G401.6 (cell line): ENCODE results near the gene SAMD8.
"Not testable (repeated sequence)": the region's sequence is repeated elsewhere in the genome, so short reads cannot be mapped to it uniquely, and the experiment has no call there.

ENCODE experiments used
- FAIRE-seq: peaks from 2 replicates; lab custom pipeline; 2012; peaks lifted over from hg19 to GRCh38; lab: Jason Lieb, UNC

The SAMD8 gene

DNA sequence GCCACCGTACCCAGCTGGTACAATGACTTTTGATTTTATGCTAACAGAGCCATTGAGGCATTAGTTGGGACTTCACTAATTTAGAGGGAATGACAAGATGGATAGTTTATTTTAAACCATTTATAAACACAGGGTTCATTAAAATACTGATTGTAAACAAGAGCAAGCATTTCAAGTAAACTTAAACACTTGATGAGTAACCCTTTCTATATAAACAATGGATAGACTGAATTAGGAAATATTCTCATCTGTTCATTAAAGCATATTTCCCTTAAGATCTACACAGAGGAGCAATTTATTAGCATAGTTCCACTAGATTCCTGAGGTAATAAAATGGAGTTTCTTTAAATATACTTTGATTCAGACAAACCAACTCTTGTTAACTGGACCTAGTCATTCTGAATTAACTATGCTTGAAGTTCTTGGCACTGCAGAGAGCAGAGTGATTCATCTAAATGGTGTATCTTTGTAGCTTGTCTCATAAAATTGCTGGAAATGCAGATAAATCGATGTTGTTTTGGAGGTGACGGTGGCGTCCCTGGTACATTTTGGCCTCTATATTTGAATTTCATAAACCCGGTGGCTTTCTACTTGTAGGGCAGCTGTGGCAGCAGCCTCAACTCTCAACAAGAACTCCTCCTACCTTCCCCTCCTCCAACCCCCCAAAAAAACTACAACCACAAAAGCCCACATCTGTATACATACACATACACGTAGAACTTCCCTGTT is 83.7 kb downstream of the SAMD8 start:
- no peak for FAIRE-seq

DNA sequence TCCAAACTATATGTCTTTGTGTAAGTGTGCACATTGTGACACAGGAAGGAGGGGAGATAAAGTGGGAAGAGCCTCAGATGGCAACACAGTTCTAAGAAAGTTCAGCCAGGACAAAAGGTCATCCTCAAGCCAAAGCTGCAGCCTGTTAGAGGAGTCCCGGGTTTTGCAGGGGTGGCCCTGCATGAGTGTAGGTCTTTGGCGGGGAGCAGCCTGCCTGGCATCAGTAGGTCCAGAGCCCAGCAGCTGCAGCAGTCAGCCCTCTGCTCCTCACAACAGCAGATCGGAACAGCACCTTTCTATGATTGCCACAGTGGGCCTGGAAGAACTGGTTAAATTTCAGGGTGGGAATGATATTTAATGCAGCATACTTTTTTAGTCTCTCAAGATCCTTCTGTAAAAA is 85.6 kb downstream of the SAMD8 start:
- no peak for FAIRE-seq

DNA sequence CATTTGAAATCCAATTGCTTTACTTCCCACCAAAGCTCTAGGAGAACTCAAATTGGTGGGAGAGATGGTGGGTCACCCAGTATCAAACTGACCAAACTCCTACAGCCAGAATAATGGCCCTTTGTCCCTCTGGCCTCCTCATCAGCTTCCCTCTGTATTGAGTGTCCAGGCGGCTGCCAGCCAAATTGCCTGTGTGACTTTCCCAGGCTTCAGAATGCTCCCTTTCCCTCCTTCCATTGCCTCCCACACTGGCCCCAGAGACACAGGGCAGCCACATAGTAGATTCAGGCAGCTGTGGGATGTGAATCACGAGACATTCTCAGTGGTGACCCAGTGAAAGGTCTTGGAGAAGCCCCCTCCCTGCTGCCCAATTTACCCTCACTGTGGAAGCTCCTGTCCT is 86.5 kb downstream of the SAMD8 start:
- no peak for FAIRE-seq

- FAIRE-seq = not testable (repeated sequence)
Observed at GRCh38 chr10:75199949-75200348, 88.5 kb downstream of the SAMD8 start.

- no peak for FAIRE-seq
Observed at GRCh38 chr10:75201793-75202307, 90.4 kb downstream of the SAMD8 start.

DNA sequence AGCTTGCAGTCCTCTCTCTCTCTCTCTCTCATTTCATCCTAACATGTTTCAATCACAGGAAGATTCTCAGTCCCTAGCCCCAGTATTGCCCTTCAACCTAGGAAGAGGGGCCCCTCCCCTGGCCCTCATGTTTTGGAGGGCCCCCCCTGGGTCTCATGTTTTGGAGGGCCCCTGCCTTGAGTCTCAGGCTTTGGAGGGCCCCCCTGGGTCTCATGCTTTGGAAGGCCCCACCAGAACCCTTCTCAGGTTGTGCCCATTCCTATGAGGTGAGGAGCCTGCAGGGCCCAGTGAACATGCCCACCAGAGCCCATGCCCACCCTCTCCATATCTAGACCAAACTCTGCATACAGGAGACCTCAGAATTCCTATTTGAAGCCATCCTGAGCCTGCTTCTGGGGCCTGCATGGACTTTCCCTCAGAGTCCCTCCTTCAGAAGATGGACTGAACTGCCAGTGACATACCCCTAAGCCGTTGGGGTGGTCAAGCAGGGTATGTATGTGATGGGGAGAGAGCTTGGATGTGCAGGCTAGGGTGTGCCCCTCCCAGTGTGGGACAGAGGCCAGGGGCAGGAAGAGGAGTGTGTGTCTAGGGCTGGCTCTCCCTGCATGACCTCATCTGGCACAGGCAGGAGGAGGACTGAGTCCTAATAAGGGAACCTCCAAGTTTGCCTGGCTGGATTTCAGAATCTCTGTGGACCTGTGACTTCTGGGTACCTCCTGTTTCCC is 91.0 kb downstream of the SAMD8 start:
- FAIRE-seq = no peak

DNA sequence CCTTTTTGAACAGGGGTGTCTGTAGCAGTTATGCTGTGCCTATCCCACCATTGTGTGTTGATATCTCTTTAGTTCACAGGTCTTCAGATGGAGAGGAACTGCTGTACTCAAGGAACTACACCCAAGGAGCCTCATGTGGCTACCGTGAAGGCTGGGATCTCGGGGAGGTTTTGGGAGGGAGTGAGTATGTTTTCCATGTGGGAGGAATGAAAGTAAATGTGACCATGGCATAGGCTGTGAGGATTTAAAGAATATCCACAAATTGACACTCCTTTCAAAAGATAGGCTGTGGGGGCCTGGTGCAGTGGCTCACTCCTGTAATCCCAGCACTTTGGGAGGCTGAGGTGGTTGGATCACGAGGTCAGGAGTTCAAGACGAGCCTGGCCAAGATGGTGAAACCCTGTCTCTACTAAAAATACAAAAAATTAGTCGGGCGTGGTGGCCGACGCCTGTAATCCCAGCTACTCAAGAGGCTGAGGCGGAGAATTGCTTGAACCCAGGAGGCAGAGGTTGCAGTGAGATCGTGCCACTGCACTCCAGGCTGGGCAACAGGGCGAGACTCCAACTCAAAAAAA is 91.7 kb downstream of the SAMD8 start:
- not testable (repeated sequence) for FAIRE-seq

DNA sequence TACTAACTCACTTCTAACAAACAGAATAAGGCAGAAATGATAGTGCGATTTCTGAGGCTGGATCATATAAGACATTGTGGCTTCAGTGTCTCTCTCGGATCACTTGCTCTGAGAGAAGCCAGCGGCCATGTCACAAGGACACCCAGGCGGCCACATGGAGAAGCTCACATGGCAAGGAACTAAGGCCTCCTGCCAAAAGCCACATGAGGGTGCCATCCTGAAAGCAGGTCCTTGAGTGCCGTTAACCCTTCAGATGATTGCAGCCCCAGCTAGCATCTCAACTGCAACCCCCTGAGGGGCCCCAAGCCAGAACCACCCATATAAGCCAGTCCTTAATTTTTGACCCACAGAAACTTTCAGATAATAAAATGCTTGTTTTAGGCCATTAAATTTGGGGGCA is 92.3 kb downstream of the SAMD8 start:
- FAIRE-seq = no peak

GRCh38 chr10:75205908-75206307 is 94.5 kb downstream of the SAMD8 start:
- FAIRE-seq = no peak

DNA sequence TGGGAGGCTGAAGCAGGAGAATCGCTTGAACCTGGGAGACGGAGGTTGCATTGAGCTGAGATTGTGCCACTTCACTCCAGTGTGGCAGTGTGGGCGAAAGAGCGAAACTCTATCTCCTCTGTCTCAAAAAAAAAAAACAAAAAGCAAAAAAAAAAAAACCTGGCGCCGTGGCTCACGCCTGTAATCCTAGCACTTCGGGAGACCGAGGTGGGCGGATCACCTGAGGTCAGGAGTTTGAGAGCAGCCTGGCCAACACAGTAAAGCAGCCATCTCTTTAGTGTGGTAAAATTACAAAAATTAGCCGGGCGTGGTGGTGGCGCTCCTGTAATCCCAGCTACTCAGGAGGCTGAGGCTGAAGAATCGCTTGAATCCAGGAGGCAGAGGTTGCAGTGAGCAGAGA is 95.2 kb downstream of the SAMD8 start:
- not testable (repeated sequence) for FAIRE-seq

DNA sequence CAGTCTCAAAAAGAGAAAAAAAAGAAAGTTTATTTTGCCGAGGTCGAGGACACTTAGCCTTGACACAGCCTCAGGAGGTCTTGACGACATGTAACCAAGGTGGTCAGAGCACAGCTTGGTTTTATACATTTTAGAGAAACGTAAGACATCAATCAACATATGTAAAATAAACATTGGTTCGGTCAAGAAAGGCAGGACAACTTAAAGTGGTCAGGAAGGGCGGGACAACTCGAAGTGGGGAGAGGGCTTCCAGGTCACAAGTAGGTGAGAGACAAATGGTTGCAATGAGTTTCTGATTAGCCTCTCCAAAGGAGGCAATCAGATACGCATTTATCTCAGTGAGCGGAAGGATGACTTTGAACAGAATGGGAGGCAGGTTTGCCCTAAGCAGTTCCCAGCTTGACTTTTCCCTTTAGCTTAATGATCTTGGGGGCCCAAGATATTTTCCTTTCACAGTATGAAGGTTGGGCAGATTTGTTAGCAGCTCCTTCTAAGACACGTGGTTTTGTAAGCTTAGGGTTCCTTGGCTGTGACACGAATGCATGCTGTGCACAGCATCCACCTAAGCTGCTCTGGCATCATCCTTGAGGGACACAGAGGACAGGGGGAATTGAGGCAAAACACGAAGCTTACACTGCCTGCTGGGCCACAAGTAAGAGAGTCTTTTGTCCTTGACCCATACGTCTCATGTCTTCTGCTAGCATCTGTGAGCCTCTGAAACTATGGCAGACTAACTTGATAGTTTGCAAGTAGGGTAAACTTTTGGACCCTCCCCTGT is 95.8 kb downstream of the SAMD8 start:
- FAIRE-seq = no peak

GRCh38 chr10:75207857-75208144 is 96.3 kb downstream of the SAMD8 start:
- FAIRE-seq = no peak

DNA sequence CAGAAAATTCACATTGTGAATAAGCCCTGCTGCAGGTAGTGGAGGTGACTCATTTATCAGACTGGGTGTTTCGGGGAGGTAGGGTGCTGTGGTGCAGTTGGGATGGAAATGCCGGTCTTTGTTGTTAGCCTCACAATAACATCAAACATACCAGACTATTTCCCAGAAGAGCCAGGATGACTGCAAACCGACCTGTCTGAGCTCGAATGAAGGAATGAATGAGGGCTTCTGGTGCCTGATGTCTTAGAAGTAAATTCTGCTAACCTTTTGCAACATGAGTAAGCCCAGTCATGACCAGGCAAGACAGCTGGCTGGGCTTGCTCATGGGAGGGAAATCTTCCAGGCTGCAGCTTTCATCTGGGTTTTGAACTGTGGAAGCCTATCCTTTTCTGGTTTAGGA is 96.7 kb downstream of the SAMD8 start:
- FAIRE-seq = no peak

GRCh38 chr10:75209086-75209920 is 97.8 kb downstream of the SAMD8 start:
- FAIRE-seq = no peak

- FAIRE-seq = no peak
Observed at GRCh38 chr10:75209921-75210281, 98.4 kb downstream of the SAMD8 start.

- no peak for FAIRE-seq
Observed at GRCh38 chr10:75210282-75211006, 99.0 kb downstream of the SAMD8 start, which contains the start of gene VDAC2. VDAC2 (plus strand) TSS chr10:75210796; CDS start chr10:75211159, 363 bp downstream.

- FAIRE-seq = no peak
Observed at GRCh38 chr10:75211007-75211691, 99.7 kb downstream of the SAMD8 start.

- FAIRE-seq = no peak
Observed at GRCh38 chr10:75212343-75212742, 100.9 kb downstream of the SAMD8 start.

GRCh38 chr10:75220274-75220673 is 108.8 kb downstream of the SAMD8 start:
- FAIRE-seq = no peak

GRCh38 chr10:75221492-75221891 is 110.0 kb downstream of the SAMD8 start:
- FAIRE-seq = not testable (repeated sequence)
